ENCODE data around the gene EID3. TPM values are rescaled to one million over a fixed set of nuclear protein-coding genes. Genes with fewer than 3 reads are reported as not detected.

The EID3 gene
- total and polyA plus RNA-seq, 10 of the 15 experiments (the other 5 are each of a cell fraction or from before 2014, with no cell fraction given), result 0.92 to 7.0 (median 4.3) TPM

DNA sequence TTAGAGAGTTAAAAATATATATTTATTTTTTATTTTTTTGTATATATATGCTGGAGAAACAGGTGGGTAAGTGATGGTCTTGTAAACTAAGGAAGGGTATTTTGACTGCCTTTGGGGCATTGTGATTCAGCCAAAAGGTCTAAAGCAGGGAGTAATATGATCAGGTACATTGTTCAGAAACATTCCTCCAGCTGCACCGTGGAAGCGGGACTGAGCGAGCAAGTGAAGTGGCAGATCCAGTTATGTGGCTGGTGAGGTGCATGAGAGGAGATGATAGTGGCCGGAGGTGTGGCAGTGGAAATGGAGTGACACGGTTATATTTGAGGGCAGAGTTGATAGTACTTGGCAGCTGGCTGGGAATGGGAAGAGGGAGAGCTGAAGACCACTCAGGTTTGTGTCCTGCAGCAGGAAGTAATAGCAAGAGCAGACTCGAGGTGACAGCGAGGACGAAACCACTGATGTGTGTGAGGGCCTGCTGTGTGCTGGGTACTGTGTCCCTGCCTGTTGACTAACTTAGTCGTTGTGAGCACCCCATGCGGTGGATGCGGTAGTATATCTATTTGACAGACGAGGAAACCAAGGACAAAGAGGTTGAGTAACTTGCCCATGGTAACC is 39.2 kb downstream of the EID3 start:
- BruUV-seq (replicated peaks), result no TSS peak
- ChIA-PET RAD21 (ENCODE audit: unreplicated experiment) (interaction anchor here (0.7 to 1.4 kb wide), 3 partner anchors 15 to 160 kb away, joined by 3 to 4 read pairs (median 3); no protein-coding TSS in a partner anchor), SMC1A (ENCODE audit: uncharacterized antibody, unreplicated experiment) (interaction anchor here (1.0 to 1.4 kb wide), 5 partner anchors 16 to 712 kb away, joined by 3 to 4 read pairs (median 3); no protein-coding TSS in a partner anchor), CTCF (interaction anchor here (1.4 to 2.2 kb wide), 2 partner anchors 9 to 54 kb away, joined by 3 to 5 read pairs; no protein-coding TSS in a partner anchor), POLR2A (interaction anchor here (0.6 kb wide), 1 partner anchor 167 kb away, joined by 6 read pairs; no protein-coding TSS in a partner anchor)
- Histone ChIP-seq H4K20me1 (ENCODE audit: control insufficient read depth, insufficient read depth) (no peaks in the 10 kb centered on the region), H3K27me3 (replicated peaks in 1 of 2; ENCODE audit: control insufficient read depth in 2 of 2, insufficient read depth in 2 of 2, low read length in 1 of 2) (no peaks in the 10 kb centered on the region), H3K36me3 (ENCODE audit: control insufficient read depth in 2 of 2, insufficient read depth in 2 of 2, low read length in 1 of 2) (peaks cover 11 to 38% of the 10 kb centered on the region in 2 experiments), H3K9me3 (replicated peaks; ENCODE audit: control insufficient read depth, insufficient read depth, low read length) (no peaks in the 10 kb centered on the region), H2AFZ (ENCODE audit: control insufficient read depth, low read depth, low read length) (no peak overlapping the region), H3K4me1 (ENCODE audit: control insufficient read depth, insufficient read depth, low read length) (no peaks in the 10 kb centered on the region), H3K4me3 (no peak overlapping the region), H3K27ac (ENCODE audit: control insufficient read depth, insufficient read depth) (no peak overlapping the region), H3K79me2 (ENCODE audit: control insufficient read depth, insufficient read depth, low read length) (no peaks in the 10 kb centered on the region), H3K9ac (ENCODE audit: control insufficient read depth, insufficient read depth, low read length) (no peak overlapping the region), H3K4me2 (ENCODE audit: control insufficient read depth, insufficient read depth) (no peak overlapping the region)
- in situ Hi-C loops (cut with MboI), result no loop called here
- FAIRE-seq, result peak; percentile 41
- no peak for TF ChIP-seq ASH2L (IDR thresholded peaks at IDR 0.05; ENCODE audit: borderline replicate concordance, low read depth)
- TF ChIP-seq HDGF (IDR thresholded peaks at IDR 0.05), result no peak
- no peak for TF ChIP-seq ZNF622 (IDR thresholded peaks at IDR 0.05)
- TF ChIP-seq POU2F2 (IDR thresholded peaks at IDR 0.05; ENCODE audit: borderline replicate concordance, low read depth, low read length), result no peak
- TF ChIP-seq ZSCAN29 (IDR thresholded peaks at IDR 0.05), result no peak
- TF ChIP-seq CREB1 (IDR thresholded peaks at IDR 0.05; ENCODE audit: low read depth), result no peak
- no peak for TF ChIP-seq SIN3A (IDR thresholded peaks at IDR 0.05; ENCODE audit: low read depth, low read length)
- TF ChIP-seq CREM (IDR thresholded peaks at IDR 0.05; ENCODE audit: low read depth), result no peak
- TF ChIP-seq, protein P1, sequence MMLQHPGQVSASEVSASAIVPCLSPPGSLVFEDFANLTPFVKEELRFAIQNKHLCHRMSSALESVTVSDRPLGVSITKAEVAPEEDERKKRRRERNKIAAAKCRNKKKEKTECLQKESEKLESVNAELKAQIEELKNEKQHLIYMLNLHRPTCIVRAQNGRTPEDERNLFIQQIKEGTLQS (IDR thresholded peaks at IDR 0.05; ENCODE audit: borderline replicate concordance, extremely low read depth, low read depth, low read length), result no peak
- TF ChIP-seq CBX5 (IDR thresholded peaks at IDR 0.05; ENCODE audit: low read depth), result no peak
- TF ChIP-seq, protein P2, sequence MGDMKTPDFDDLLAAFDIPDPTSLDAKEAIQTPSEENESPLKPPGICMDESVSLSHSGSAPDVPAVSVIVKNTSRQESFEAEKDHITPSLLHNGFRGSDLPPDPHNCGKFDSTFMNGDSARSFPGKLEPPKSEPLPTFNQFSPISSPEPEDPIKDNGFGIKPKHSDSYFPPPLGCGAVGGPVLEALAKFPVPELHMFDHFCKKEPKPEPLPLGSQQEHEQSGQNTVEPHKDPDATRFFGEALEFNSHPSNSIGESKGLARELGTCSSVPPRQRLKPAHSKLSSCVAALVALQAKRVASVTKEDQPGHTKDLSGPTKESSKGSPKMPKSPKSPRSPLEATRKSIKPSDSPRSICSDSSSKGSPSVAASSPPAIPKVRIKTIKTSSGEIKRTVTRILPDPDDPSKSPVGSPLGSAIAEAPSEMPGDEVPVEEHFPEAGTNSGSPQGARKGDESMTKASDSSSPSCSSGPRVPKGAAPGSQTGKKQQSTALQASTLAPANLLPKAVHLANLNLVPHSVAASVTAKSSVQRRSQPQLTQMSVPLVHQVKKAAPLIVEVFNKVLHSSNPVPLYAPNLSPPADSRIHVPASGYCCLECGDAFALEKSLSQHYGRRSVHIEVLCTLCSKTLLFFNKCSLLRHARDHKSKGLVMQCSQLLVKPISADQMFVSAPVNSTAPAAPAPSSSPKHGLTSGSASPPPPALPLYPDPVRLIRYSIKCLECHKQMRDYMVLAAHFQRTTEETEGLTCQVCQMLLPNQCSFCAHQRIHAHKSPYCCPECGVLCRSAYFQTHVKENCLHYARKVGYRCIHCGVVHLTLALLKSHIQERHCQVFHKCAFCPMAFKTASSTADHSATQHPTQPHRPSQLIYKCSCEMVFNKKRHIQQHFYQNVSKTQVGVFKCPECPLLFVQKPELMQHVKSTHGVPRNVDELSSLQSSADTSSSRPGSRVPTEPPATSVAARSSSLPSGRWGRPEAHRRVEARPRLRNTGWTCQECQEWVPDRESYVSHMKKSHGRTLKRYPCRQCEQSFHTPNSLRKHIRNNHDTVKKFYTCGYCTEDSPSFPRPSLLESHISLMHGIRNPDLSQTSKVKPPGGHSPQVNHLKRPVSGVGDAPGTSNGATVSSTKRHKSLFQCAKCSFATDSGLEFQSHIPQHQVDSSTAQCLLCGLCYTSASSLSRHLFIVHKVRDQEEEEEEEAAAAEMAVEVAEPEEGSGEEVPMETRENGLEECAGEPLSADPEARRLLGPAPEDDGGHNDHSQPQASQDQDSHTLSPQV (IDR thresholded peaks at IDR 0.05), result no peak
- TF ChIP-seq EED (IDR thresholded peaks at IDR 0.05; ENCODE audit: low read depth), result no peak
- TF ChIP-seq TCF7 (IDR thresholded peaks at IDR 0.05; ENCODE audit: borderline replicate concordance), result no peak
- TF ChIP-seq, protein P3, sequence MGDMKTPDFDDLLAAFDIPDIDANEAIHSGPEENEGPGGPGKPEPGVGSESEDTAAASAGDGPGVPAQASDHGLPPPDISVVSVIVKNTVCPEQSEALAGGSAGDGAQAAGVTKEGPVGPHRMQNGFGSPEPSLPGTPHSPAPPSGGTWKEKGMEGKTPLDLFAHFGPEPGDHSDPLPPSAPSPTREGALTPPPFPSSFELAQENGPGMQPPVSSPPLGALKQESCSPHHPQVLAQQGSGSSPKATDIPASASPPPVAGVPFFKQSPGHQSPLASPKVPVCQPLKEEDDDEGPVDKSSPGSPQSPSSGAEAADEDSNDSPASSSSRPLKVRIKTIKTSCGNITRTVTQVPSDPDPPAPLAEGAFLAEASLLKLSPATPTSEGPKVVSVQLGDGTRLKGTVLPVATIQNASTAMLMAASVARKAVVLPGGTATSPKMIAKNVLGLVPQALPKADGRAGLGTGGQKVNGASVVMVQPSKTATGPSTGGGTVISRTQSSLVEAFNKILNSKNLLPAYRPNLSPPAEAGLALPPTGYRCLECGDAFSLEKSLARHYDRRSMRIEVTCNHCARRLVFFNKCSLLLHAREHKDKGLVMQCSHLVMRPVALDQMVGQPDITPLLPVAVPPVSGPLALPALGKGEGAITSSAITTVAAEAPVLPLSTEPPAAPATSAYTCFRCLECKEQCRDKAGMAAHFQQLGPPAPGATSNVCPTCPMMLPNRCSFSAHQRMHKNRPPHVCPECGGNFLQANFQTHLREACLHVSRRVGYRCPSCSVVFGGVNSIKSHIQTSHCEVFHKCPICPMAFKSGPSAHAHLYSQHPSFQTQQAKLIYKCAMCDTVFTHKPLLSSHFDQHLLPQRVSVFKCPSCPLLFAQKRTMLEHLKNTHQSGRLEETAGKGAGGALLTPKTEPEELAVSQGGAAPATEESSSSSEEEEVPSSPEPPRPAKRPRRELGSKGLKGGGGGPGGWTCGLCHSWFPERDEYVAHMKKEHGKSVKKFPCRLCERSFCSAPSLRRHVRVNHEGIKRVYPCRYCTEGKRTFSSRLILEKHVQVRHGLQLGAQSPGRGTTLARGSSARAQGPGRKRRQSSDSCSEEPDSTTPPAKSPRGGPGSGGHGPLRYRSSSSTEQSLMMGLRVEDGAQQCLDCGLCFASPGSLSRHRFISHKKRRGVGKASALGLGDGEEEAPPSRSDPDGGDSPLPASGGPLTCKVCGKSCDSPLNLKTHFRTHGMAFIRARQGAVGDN (IDR thresholded peaks at IDR 0.05), result no peak
- no peak for TF ChIP-seq WRNIP1 (IDR thresholded peaks at IDR 0.05; ENCODE audit: borderline replicate concordance, low read depth, low read length)
- no peak for DNase-seq (ENCODE audit: low read depth, low spot score)
- 93% methylated on average over 12 of the region's 12 CpGs for WGBS (ENCODE audit: insufficient coverage, insufficient replicate concordance, low lambda C conversion rate, missing lambda C conversion rate)
- intact Hi-C loops (cut with micrococcal nuclease; ENCODE audit: unreplicated experiment), result no loop called here
- ATAC-seq, result no peak

Measured in GM12878 (cell line).